Heart left ventricle (tissue), 16 donors: ENCODE results near the gene PRKCSH. TPM values are rescaled to one million over a fixed set of nuclear protein-coding genes. Genes with fewer than 3 reads are reported as not detected.

ENCODE experiments used
- ATAC-seq, 4 donors: fragments of 200-7000 bp; cut with Tn5 transposase; one replicate each; pipeline ENCODE4 v1.9.1; 2020 to 2022; ENCODE audit warnings: moderate library complexity in 4 of 4, mild to moderate bottlenecking in 3 of 4, moderate number of reproducible peaks in 1 of 4
- DNase-seq, 5 donors: peaks; one replicate each; pipeline ENCODE4 v3.0.0-alpha.2; 2020
- H3K27ac ChIP-seq, 12 donors: fragments of 200-600 bp; sonication (generic) in 4 of 12; one replicate each; pipeline versions ENCODE4 v1.5.0 to v1.8.0; 2016 to 2022; ENCODE audit warnings: mild to moderate bottlenecking in 2 of 12
- H3K27me3 ChIP-seq, 9 donors: fragments of 200-600 bp; sonication (generic) in 2 of 9; one replicate each; pipeline versions ENCODE4 v1.5.1 to v1.8.0; 2016 to 2022; ENCODE audit warnings: mild to moderate bottlenecking in 3 of 9
- H3K36me3 ChIP-seq, 9 donors: fragments of 200-600 bp; sonication (generic) in 2 of 9; one replicate each; pipeline versions ENCODE4 v1.5.0 to v1.8.0; 2018 to 2022; ENCODE audit warnings: mild to moderate bottlenecking in 2 of 9
- H3K4me1 ChIP-seq, 12 donors: fragments of 200-600 bp; sonication (generic) in 4 of 12; one replicate each; pipeline versions ENCODE4 v1.5.0 to v1.8.0; 2016 to 2022; ENCODE audit warnings: mild to moderate bottlenecking in 3 of 12
- H3K4me3 ChIP-seq, 12 donors: fragments of 200-600 bp; sonication (generic) in 4 of 12; one replicate each; pipeline versions ENCODE4 v1.5.0 to v1.8.0; 2017 to 2022; ENCODE audit warnings: mild to moderate bottlenecking in 9 of 12, moderate library complexity in 4 of 12
- H3K9me3 ChIP-seq, 12 donors: fragments of 200-600 bp; sonication (generic) in 4 of 12; one replicate each; pipeline versions ENCODE4 v1.5.0 to v1.8.0; 2016 to 2022; ENCODE audit warnings: mild to moderate bottlenecking in 1 of 12
- CTCF ChIP-seq, 12 donors: fragments of 200-600 bp; sonication (generic) in 4 of 12; IDR thresholded peaks; one replicate each; pipeline versions ENCODE4 v1.5.0 to v1.8.0; 2018 to 2022; ENCODE audit warnings: antibody characterized with exemption in 12 of 12, mild to moderate bottlenecking in 5 of 12
- POLR2A ChIP-seq, 2 donors: fragments of 450-650 bp; IDR thresholded peaks; one replicate each; pipeline ENCODE4 v1.6.1; 2017; ENCODE audit warnings: antibody characterized with exemption in 2 of 2, mild to moderate bottlenecking in 2 of 2, moderate library complexity in 2 of 2
- WGBS, 4 donors: extraction: QIAGEN DNeasy Blood & Tissue Kit in 2 of 4; methylation state at CpG; one replicate each; pipeline versions ENCODE4 v1.1.5 to v1.1.7; 2013 to 2018; 5-methylcytosine and 5-hydroxymethylcytosine counted together
- intact Hi-C, 10 donors: fragments of 100-400 bp; cut with DNase I; formaldehyde crosslinking; loops; one replicate each; pipeline versions ENCODE4 v1.11.1 to v1.14.2; 2022
- polyA plus RNA-seq, 2 donors: library from polyadenylated mRNA; stranded (reverse); fragments of 200-250 nt; gene quantifications; one replicate each; pipeline ENCODE4 v1.2.3, GENCODE V29; 2013
- total RNA-seq, 9 donors: library from RNA; depleted of rRNA in 2 of 9; stranded (reverse); fragments of >200 nt in 2 of 9; fragmentation: NEBNext Ultra II Directional in 3 of 9; extraction: Animal tissue kit (Norgen Biotek cat#: 25700) in 3 of 9; gene quantifications; one replicate each; pipeline versions ENCODE4 v1.1.0 to v1.2.4, GENCODE V29; 2016 to 2023
- donor health status: ischemic (EF 13 %, LVEDD 7.1; RV severe dilation, severe dysfunction).
- donor health status: healthy with polysubstance abuse.
- donor health status: DM: no; HTN: yes; CAD: no.
- donor health status: DM: no; HTN: no; CAD: no.
- donor health status: ischemic (EF 25% LVEDD 6.9; RV normal size, moderate dysfunction).
- donor health status: ischemic (EF 25% LVEDD 5.7; RV mildly dilated, moderate dysfunction).
- donor health status: healthy.
- donor health status: DM: yes; HTN: yes; CAD: no.
- donor health status: ischemic (EF 35%, LVEDD 5.7; RV mildly dilated, moderate dysfunction).
- donor health status: nonischemic (EF 11% LVEDD 7.7; RV severe dilation, severe dysfunction).
- donor health status: DM: yes; HTN: yes; CAD: no.
- donor health status: PGD.
- donor health status: ischemic (EF 29% LVEDD 5.4; RV normal size, mild dysfunction).
- donor health status: nonischemic (EF 23%, LVEDD 6.1; RV moderate dilation, normal function).

PRKCSH gene
- total and polyA plus RNA-seq, 11 donors, result 69.3 to 210 (median 107) TPM

DNA sequence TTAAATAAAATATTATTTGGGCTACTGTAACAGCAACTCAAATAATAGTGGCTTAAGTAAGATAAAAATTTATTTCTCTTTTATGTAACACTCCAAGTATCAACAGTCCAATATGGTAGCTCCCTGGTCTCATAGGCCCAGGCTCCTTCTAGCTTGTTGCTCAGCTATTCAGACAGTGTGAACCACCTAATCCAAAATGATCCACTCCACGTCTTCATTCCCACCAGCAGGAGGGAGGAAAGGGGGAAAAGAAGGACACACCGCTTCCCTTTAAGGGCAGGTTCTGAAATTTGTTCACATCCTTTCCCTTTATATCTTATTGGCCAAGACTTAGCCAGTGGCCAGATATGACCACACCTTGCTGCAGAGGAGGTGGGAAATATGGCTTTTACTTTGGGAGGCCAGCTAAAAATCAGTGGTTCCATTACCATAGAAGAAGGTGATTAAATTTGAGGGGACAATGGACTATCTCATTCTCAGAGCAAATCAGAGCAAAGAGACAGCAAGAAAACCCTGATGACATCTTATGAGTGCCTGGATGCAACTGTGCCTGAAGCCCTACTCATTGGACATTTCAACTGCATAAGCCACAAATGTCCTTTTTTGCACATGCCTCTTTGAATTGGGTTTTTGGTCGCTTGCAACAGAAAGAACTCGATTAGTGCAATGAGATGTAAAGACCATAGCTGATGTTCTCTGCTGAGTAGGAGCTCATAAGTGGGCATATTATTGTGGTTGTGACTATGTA lies 44.3 kb upstream of the PRKCSH start:
- intact Hi-C loops, result no loop called here
- Histone ChIP-seq H3K4me1 (peaks cover 0 to 10% (median 0%) of the 10 kb centered on the region in 12 donors), H3K36me3 (no peaks in the 10 kb centered on the region), H3K27ac (no peak overlapping the region), H3K4me3 (no peak overlapping the region), H3K9me3 (peaks cover 0 to 9% (median 2%) of the 10 kb centered on the region in 12 donors), H3K27me3 (no peaks in the 10 kb centered on the region)
- DNase-seq (no peak), ATAC-seq (no peak)
- TF ChIP-seq POLR2A (IDR thresholded peaks at IDR 0.05) (no peak), CTCF (IDR thresholded peaks at IDR 0.05) (no peak)
- 77 to 87% (median 79%) methylated on average over 4 of the region's 4 CpGs for WGBS, 4 donors

DNA sequence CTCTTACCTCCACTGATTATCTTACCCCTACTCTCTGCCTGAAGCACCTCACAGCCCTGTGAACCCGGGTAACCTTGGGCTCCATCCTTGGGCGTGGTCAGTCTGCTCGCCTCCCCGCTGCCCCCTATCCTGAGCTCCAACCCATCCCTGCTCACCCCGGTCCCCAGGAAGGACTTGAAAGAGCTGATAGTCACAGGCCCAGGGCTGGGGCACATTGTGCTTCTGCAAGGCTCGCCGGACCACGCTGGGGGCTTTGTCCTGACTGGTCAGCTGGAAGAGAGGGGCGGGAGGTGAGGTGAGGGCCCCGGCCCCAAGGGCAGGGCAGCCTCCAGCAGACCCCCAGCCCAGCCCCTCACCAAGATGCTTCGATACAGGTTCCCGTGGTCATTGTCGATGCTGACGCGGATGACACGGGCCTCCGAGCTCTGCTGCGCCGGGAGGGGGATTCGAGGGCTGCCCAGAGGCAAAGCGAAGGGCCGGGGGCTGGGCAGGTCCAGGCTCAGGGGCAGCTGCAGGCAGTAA lies 38.3 kb upstream of the PRKCSH start:
- ATAC-seq (no peak), DNase-seq (peak in 1 of 5 donors; percentile 26)
- Histone ChIP-seq H3K27ac (no peak overlapping the region), H3K36me3 (peaks cover 0 to 5% (median 0%) of the 10 kb centered on the region in 9 donors), H3K9me3 (no peaks in the 10 kb centered on the region), H3K4me1 (no peaks in the 10 kb centered on the region), H3K27me3 (no peaks in the 10 kb centered on the region), H3K4me3 (no peak overlapping the region)
- intact Hi-C loops, result no loop called here
- TF ChIP-seq POLR2A (IDR thresholded peaks at IDR 0.05) (no peak), CTCF (IDR thresholded peaks at IDR 0.05) (no peak)
- WGBS, 4 donors, result 82 to 88% (median 86%) methylated on average over 18 to 22 of the region's 22 CpGs

GRCh38 chr19:11399667-11400066 lies 35.8 kb upstream of the PRKCSH start:
- TF ChIP-seq CTCF (IDR thresholded peaks at IDR 0.05) (no peak), POLR2A (IDR thresholded peaks at IDR 0.05) (no peak)
- WGBS, 4 donors, result 91 to 93% (median 92%) methylated on average over 9 of the region's 9 CpGs
- H3K4me1 ChIP-seq, result no peaks in the 10 kb centered on the region
- H3K4me3 ChIP-seq, result no peak overlapping the region
- intact Hi-C loops, result no loop called here
- peak in 1 of 4 donors; percentile 38 for ATAC-seq
- DNase-seq, result no peak
- no peak overlapping the region for H3K27ac ChIP-seq
- H3K9me3 ChIP-seq, result no peaks in the 10 kb centered on the region
- H3K27me3 ChIP-seq, result no peaks in the 10 kb centered on the region
- peaks cover 0 to 5% (median 0%) of the 10 kb centered on the region in 9 donors for H3K36me3 ChIP-seq

DNA sequence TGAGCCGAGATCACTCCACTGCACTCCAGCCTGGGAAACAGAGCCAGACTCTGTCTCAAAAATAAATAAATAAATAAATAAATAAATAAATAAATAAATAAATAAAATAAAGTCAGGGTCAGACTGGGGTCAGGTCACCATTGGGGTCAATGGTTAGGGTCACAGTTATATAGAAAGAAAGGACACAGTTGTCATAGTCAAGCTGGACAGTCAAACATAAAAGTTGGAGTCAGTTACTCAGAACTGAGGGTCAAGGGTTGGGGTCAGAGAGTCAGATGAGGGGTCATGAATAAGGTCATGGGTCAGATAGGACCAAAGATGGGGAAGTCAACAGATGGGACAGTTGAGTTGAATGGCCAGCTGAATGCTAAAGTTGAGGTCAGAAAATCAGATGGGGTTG lies 34.6 kb upstream of the PRKCSH start:
- TF ChIP-seq CTCF (IDR thresholded peaks at IDR 0.05), result no peak
- no peak for TF ChIP-seq POLR2A (IDR thresholded peaks at IDR 0.05)

More for the DNA sequence above, 34.6 kb upstream of the PRKCSH start:
- Histone ChIP-seq H3K4me3 (no peak overlapping the region), H3K9me3 (no peaks in the 10 kb centered on the region), H3K36me3 (peaks cover 0 to 5% (median 0%) of the 10 kb centered on the region in 9 donors), H3K27ac (no peak overlapping the region), H3K27me3 (no peaks in the 10 kb centered on the region), H3K4me1 (peaks cover 0 to 5% (median 0%) of the 10 kb centered on the region in 12 donors)
- no peak for ATAC-seq
- WGBS, 4 donors, result 86 to 94% (median 89%) methylated on average over 1 of the region's 1 CpG
- intact Hi-C loops, result no loop called here
- DNase-seq, result no peak
